Mesodermal cell (in vitro differentiated cells): ENCODE measurements around the gene CYP2A7.
"Not testable (repeated sequence)": the region's sequence is repeated elsewhere in the genome, so short reads cannot be mapped to it uniquely, and the experiment has no call there.

Experiments
- H3K27ac ChIP-seq: 2 replicates; pipeline ENCODE4 v1.7.0; 2013; ENCODE audit warnings: mild to moderate bottlenecking, low read depth, low read length, moderate library complexity; ENCODE audit not compliant: severe bottlenecking
- H3K36me3 ChIP-seq: 2 replicates; pipeline ENCODE4 v1.7.1; 2013; ENCODE audit warnings: mild to moderate bottlenecking, low read length, moderate library complexity; ENCODE audit not compliant: control insufficient read depth, insufficient read depth
- H3K4me1 ChIP-seq: one replicate; pipeline ENCODE4 v1.7.1; 2013; ENCODE audit warnings: mild to moderate bottlenecking, low read length; ENCODE audit not compliant: insufficient read depth, control insufficient read depth, poor library complexity, severe bottlenecking
- H3K4me3 ChIP-seq: 2 replicates; pipeline ENCODE4 v1.7.0; 2013; ENCODE audit warnings: low read length, control low read depth, mild to moderate bottlenecking; ENCODE audit not compliant: insufficient read depth, poor library complexity, severe bottlenecking; ENCODE audit errors: extremely low read depth
- H3K9me3 ChIP-seq: 2 replicates; pipeline ENCODE4 v1.7.1; 2013; ENCODE audit warnings: mild to moderate bottlenecking, low read length, moderate library complexity; ENCODE audit not compliant: control insufficient read depth
- WGBS, 2 experiments: methylation state at CpG; one replicate each; pipeline ENCODE4 v1.1.5; 2013; ENCODE audit warnings: missing lambda C conversion rate in 2 of 2; ENCODE audit not compliant: insufficient coverage in 2 of 2; 5-methylcytosine and 5-hydroxymethylcytosine counted together

Gene CYP2A7

GRCh38 chr19:40867701-40868100 lies 14.3 kb downstream of the CYP2A7 start:
- 92 to 93% methylated on average over 5 to 6 of the region's 7 CpGs for WGBS, 2 experiments
- Histone ChIP-seq H3K27ac (no peak overlapping the region), H3K36me3 (no peaks in the 10 kb centered on the region), H3K4me3 (no peak overlapping the region), H3K9me3 (no peaks in the 10 kb centered on the region), H3K4me1 (no peaks in the 10 kb centered on the region)

GRCh38 chr19:40864739-40865496 lies 17.1 kb downstream of the CYP2A7 start:
- H3K4me3 ChIP-seq: not testable (repeated sequence)

DNA sequence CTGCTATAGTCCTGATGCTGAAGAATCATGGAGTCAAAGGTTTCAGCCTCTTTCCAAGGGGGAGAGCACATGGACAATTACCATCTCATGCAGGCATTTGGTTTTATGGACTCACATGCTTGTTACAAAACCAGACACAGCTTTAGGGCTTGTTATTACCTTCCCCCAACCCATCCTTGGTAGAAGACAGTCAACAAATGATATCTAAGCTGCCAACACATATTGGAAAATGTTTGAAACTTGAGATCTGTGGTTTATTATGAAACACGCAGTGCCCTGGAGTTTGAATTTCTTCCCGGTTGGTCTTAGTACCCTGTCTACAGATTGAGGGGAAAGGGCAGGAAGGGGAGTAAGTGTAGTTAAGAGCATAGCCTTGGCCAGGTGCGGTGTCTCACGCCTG lies 19.2 kb downstream of the CYP2A7 start:
- H3K4me1 ChIP-seq: no peaks in the 10 kb centered on the region
- H3K27ac ChIP-seq: no peak overlapping the region
- no peaks in the 10 kb centered on the region for H3K9me3 ChIP-seq
- WGBS, 2 experiments: 86 to 93% methylated on average over 4 of the region's 4 CpGs
- H3K36me3 ChIP-seq: no peaks in the 10 kb centered on the region
- no peak overlapping the region for H3K4me3 ChIP-seq

More at GRCh38 chr19:40864739-40865496, 17.1 kb downstream of the CYP2A7 start:
- not testable (repeated sequence) for H3K36me3 ChIP-seq, H3K9me3 ChIP-seq, H3K4me1 ChIP-seq
- WGBS, 2 experiments: 83% methylated on average over 2 of the region's 9 CpGs; no CpG with 5 or more reads in 1 of the 2 experiments
- peak overlapping the region; percentile 75 for H3K27ac ChIP-seq

GRCh38 chr19:40862333-40862732 lies 19.7 kb downstream of the CYP2A7 start:
- WGBS, 2 experiments: no CpG with 5 or more reads among the region's 3 CpGs
- no peaks in the 10 kb centered on the region for H3K9me3 ChIP-seq

GRCh38 chr19:40858109-40858508 lies 23.9 kb downstream of the CYP2A7 start:
- Histone ChIP-seq H3K4me3 (no peak overlapping the region), H3K9me3 (no peaks in the 10 kb centered on the region), H3K4me1 (no peaks in the 10 kb centered on the region), H3K27ac (no peak overlapping the region), H3K36me3 (no peaks in the 10 kb centered on the region)
- 89 to 100% methylated on average over 3 of the region's 5 CpGs for WGBS, 2 experiments

More at GRCh38 chr19:40862333-40862732, 19.7 kb downstream of the CYP2A7 start:
- no peaks in the 10 kb centered on the region for H3K4me1 ChIP-seq
- H3K4me3 ChIP-seq: no peak overlapping the region
- H3K27ac ChIP-seq: no peak overlapping the region
- H3K36me3 ChIP-seq: no peaks in the 10 kb centered on the region

DNA sequence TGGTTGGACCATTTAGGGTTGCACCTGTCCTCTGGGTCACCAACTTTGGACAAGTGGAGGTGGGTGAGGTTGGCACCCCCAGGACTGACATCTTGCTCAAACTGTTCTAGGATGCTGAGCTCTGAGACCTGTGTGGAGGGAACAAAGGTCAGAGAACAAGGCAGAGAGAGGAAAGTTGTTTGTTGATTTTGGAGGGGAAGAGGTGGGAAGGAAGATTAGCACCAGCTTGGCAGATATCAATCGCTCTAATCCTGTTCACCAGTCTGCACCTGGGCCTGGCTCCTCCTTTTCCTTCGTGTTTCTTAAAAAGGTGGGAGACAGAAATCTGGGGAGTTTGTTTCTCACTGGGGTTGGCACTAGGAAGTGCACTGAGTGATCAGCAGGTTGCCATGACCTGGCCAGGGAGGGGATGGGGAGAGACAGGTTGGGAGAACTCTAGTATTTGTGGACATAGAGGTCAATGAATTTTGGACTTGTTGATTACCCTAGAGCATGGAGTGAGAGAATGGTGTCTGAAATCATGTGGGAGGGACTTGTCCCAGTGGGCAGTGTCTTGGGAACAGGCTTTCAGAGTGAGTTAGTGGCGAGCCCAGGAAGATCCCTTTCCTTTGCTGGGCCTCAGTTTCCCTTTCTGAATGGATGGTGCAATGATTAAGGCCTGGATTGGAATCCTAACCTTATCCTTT lies 29.4 kb downstream of the CYP2A7 start:
- H3K4me1 ChIP-seq, H3K4me3 ChIP-seq, H3K9me3 ChIP-seq, H3K27ac ChIP-seq, H3K36me3 ChIP-seq: not testable (repeated sequence)
- 79 to 83% methylated on average over 1 to 2 of the region's 3 CpGs for WGBS, 2 experiments

DNA sequence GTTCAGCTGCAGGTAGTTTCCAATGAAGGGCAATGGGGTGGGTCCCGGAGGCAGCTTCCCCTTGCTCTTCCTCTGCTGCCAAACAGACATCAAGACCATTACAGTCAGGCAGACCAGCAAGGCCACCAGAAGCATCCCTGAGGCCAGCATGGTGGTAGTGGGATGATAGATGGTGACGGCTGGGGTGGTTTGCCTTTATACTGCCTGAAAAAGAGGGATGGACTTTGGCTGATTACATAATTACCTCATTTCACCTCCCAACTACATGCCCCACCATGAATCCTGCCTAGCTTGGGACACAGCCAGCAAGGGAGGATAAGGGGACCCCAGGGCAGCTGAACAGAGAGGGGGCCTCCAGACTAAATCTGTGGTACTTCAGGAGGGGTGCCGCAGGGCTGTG lies 31.8 kb downstream of the CYP2A7 start, which contains the start of gene CYP2A6:
Gene CYP2A6, minus strand, starts transcription at position 171 of the 400 bp plus-strand sequence. Its CDS starts 21 bp downstream, at position 150.
- H3K9me3 ChIP-seq, H3K27ac ChIP-seq, H3K36me3 ChIP-seq, H3K4me3 ChIP-seq, H3K4me1 ChIP-seq: not testable (repeated sequence)
- WGBS, 2 experiments: 83 to 100% methylated on average over 1 of the region's 3 CpGs

- H3K36me3 ChIP-seq, H3K4me3 ChIP-seq, H3K27ac ChIP-seq, H3K4me1 ChIP-seq, H3K9me3 ChIP-seq: not testable (repeated sequence)
- WGBS, 2 experiments: 85 to 93% methylated on average over 5 of the region's 8 CpGs
Observed at GRCh38 chr19:40846722-40847121, 35.3 kb downstream of the CYP2A7 start.

- H3K27ac ChIP-seq, H3K4me1 ChIP-seq, H3K36me3 ChIP-seq, H3K4me3 ChIP-seq, H3K9me3 ChIP-seq: not testable (repeated sequence)
- 40% methylated on average over 1 of the region's 19 CpGs; no CpG with 5 or more reads in 1 of the 2 experiments for WGBS, 2 experiments
Observed at GRCh38 chr19:40843653-40844052, 38.4 kb downstream of the CYP2A7 start.

GRCh38 chr19:40842997-40843652 lies 38.9 kb downstream of the CYP2A7 start:
- H3K4me1 ChIP-seq, H3K27ac ChIP-seq, H3K4me3 ChIP-seq, H3K9me3 ChIP-seq, H3K36me3 ChIP-seq: not testable (repeated sequence)
- 49 to 73% methylated on average over 4 to 7 of the region's 12 CpGs for WGBS, 2 experiments
